MM.1S (cell line): ENCODE measurements around the gene SLC40A1.

Source experiments
- CTCF ChIP-seq: fragments of 300-600 bp; sonication (generic); IDR thresholded peaks from 2 replicates; pipeline ENCODE4 v1.5.1; 2016; ENCODE audit warnings: antibody characterized with exemption, low read length, mixed read lengths
- EZH2 ChIP-seq: fragments of 300-600 bp; sonication (generic); optimal IDR thresholded peaks from 2 replicates; pipeline ENCODE3; 2017; ENCODE audit warnings: low read depth, mild to moderate bottlenecking, antibody characterized with exemption, low read length, mixed read lengths

- TF ChIP-seq CTCF = no peak
- TF ChIP-seq EZH2 = no peak
These were observed 2.9 kb upstream of the SLC40A1 start for GRCh38 chr2:189583227-189584198.
